Natural killer cell treated with Interleukin-12 subunit alpha and Interleukin-12 subunit beta and Interleukin-15 and Interleukin-18, amount 100 ng/mL, for 72 hours (primary cell): ENCODE results near the gene PHACTR4. TPM values are rescaled to one million over a fixed set of nuclear protein-coding genes. Genes with fewer than 3 reads are reported as not detected.
"Not testable (repeated sequence)": the region's sequence is repeated elsewhere in the genome, so short reads cannot be mapped to it uniquely, and the experiment has no call there.

Experiments used
- ATAC-seq, 2 donors: fragments of 150-1000 bp; cut with Tn5 transposase in 1 of 2; sonication (Bioruptor Pico), chemical (Tn5 transposase) in 1 of 2; 2 replicates each; pipeline ENCODE4 v1.10.0; 2021
- DNase-seq: peaks from one replicate; pipeline ENCODE4 v3.0.0; 2022; ENCODE audit warnings: low spot score
- H3K27ac Mint-ChIP-seq, 2 donors: 1 replicate in 1 of 2; 2 replicates in 1 of 2; pipeline ENCODE4 v1.8.0; 2022; ENCODE audit warnings: mixed read lengths in 2 of 2, mild to moderate bottlenecking in 1 of 2, moderate library complexity in 1 of 2
- H3K27me3 Mint-ChIP-seq, 2 donors: 1 replicate in 1 of 2; 2 replicates in 1 of 2; pipeline ENCODE4 v1.8.0; 2022; ENCODE audit warnings: mixed read lengths in 2 of 2
- H3K36me3 Mint-ChIP-seq: one replicate; pipeline ENCODE4 v1.8.0; 2022; ENCODE audit warnings: mixed read lengths
- H3K4me1 Mint-ChIP-seq, 2 donors: 1 replicate in 1 of 2; 2 replicates in 1 of 2; pipeline ENCODE4 v1.8.0; 2022; ENCODE audit warnings: low read depth in 2 of 2, mixed read lengths in 2 of 2, mild to moderate bottlenecking in 1 of 2
- H3K4me3 Mint-ChIP-seq: one replicate; pipeline ENCODE4 v1.8.0; 2022; ENCODE audit warnings: mixed read lengths
- H3K9me3 Mint-ChIP-seq: 2 replicates; pipeline ENCODE4 v1.8.0; 2022; ENCODE audit warnings: mixed read lengths
- total RNA-seq, 2 donors: library from RNA; stranded (reverse); gene quantifications; one replicate each; pipeline ENCODE4 v1.2.3, GENCODE V29; 2022

The PHACTR4 gene
- total RNA-seq, 2 donors from 2014 or later: 30.2 to 32.7 TPM

DNA sequence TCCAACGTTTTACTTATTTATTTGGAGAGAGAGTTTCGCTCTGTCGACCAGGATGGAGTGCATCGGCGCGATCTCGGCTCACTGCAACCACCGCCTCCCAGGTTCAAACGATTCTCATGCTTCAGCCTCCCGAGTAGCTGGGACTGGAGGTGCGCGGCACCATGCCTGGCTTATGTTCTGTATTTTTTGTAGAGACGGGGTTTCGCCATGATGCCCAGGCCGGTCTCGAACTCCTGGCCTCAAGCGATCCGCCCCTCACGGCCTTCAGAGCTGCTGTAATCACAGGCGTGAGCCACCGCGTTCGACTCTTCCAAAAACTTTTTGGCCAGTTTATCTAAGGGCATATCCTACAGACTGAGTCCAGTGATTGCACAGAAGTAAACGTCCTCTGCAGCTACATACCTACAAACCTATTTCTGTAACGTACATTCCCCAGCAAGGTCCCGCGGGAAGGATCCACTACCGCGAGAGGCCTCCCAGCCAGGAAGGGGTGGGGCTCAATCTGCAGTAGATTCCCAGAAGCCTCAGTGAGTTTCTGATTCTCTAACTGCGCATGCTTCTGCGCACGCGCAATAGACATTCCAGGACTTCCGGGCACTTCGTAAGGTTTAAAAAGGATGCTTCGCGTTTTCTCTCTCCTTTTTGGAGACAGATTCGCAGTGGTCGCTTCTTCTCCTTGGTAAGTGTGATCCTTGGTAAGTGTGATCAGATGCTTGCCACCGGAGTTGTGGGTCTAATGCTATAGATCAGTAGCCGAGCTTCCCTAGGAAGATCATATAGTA lies 136.1 kb downstream of the PHACTR4 start, which contains the start of gene RCC1:
TSS of gene RCC1 (plus strand) at position 638 of the 782 bp plus-strand sequence. CDS start 23,824 bp downstream, outside the sequence.
- H3K36me3 Mint-ChIP-seq: peaks cover 42% of the 10 kb centered on the region
- peak; percentile 97 for DNase-seq
- peak; percentile 93 for ATAC-seq
- peak within 1 kb of the TSS; percentile 94 to 97 for H3K27ac Mint-ChIP-seq
- H3K4me3 Mint-ChIP-seq: peak within 1 kb of the TSS; percentile 93
- no peaks in the 10 kb centered on the region for H3K9me3 Mint-ChIP-seq
- H3K4me1 Mint-ChIP-seq: peaks cover 38 to 44% of the 10 kb centered on the region in 2 donors
- no peaks in the 10 kb centered on the region for H3K27me3 Mint-ChIP-seq

DNA sequence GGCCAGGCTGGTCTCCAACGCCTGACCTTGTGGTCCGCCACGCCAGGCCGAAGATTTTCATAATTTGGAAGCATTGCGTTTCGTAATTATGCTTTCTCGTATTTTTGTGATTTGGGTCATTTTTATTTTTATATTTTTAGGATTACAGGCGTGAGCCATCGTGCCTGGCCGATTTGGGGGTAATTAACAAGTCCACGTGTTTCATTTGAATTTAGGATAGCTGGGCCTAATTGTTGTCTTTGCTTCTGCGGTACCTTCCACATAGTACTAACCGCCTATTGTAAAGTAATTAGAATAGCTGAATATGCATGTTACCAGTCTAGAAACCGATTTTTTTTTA lies 137.3 kb downstream of the PHACTR4 start:
- H3K27ac Mint-ChIP-seq: peak overlapping the region; percentile 94 to 97
- H3K4me3 Mint-ChIP-seq: peak overlapping the region; percentile 93
- H3K27me3 Mint-ChIP-seq: no peaks in the 10 kb centered on the region
- no peak for ATAC-seq
- H3K4me1 Mint-ChIP-seq: peaks cover 43 to 50% of the 10 kb centered on the region in 2 donors
- no peak for DNase-seq
- peaks cover 42% of the 10 kb centered on the region for H3K36me3 Mint-ChIP-seq
- no peaks in the 10 kb centered on the region for H3K9me3 Mint-ChIP-seq

DNA sequence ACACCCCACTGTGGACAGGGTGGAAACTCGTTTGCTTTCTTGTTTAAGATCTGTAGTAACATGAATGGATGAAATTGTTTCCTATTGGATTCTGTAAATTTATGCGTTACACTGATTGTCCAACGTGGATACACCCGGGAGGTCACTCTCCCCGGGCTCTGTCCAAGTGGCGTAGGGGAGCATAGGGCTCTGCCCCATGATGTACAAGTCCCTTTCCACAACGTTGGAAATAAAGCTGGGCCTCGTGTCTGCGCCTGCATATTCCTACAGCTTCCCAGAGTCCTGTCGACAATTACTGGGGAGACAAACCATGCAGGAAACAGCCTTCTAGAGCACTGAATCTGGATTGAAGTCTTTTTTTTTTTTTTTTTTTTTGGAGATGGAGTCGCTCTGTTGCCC lies 137.7 kb downstream of the PHACTR4 start:
- no peak for ATAC-seq
- no peak for DNase-seq
- no peaks in the 10 kb centered on the region for H3K9me3 Mint-ChIP-seq

DNA sequence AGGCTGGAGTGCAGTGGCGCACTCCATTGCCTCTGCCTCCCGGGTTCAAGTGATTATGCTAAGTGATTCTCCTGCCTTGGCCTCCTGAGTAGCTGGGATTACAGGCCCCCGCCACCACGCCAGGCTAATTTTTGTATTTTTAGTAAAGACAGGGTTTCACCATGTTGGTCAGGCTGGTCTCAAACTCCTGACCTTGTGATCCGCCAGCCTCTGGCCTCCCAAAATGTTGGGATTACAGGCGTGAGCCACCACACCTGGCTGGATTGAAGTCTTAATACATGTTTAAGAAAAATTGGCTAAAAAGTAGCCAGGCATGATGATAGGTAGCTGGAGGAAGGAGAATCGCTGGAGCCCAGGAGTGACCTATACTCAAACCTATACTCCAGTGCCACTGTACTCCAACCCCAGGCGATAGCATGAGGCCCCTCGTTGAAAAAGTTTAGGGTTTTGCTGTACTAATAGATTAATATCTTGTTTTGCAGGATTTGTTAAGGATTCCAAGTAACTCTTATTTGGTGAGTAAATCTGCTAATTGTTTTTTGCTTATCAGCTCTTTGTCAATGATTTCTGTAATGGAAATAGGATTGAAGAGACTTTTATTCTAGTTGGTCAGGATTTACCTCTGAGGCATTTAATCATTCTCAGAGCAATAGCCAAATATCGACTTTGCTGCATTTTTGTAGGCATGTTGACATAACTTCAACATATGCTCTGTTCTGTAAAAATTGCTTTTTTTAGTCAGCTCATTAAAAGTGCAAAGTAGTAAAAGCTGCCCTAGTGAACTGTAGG lies 138.3 kb downstream of the PHACTR4 start:
- Mint-ChIP-seq H3K4me3 (peak overlapping the region; percentile 93), H3K27me3 (no peaks in the 10 kb centered on the region), H3K27ac (peak overlapping the region; percentile 94 to 97), H3K4me1 (peaks cover 52 to 60% of the 10 kb centered on the region in 2 donors), H3K9me3 (no peaks in the 10 kb centered on the region), H3K36me3 (peaks cover 50% of the 10 kb centered on the region)
- ATAC-seq (no peak), DNase-seq (no peak)

More for the DNA sequence above, 137.7 kb downstream of the PHACTR4 start:
- Mint-ChIP-seq H3K36me3 (peaks cover 44% of the 10 kb centered on the region), H3K4me1 (peaks cover 47 to 54% of the 10 kb centered on the region in 2 donors), H3K27me3 (no peaks in the 10 kb centered on the region), H3K4me3 (peak overlapping the region; percentile 93), H3K27ac (peak overlapping the region; percentile 94 to 97)

DNA sequence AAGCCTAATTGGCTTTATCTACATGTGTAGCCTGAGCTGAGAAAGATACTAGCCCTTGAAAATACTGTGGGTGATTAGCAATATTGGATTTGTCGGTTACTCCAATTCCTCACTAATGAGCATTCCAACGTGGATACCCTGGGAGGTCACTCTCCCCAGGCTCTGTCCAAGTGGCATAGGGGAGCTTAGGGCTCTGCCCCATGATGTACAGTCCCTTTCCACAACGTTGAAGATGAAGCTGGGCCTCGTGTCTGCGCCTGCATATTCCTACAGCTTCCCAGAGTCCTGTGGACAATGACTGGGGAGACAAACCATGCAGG lies 138.9 kb downstream of the PHACTR4 start:
- Mint-ChIP-seq H3K4me1 (peaks cover 52 to 60% of the 10 kb centered on the region in 2 donors), H3K4me3 (peak overlapping the region; percentile 93), H3K27ac (peak overlapping the region; percentile 94 to 97), H3K27me3 (no peaks in the 10 kb centered on the region), H3K9me3 (no peaks in the 10 kb centered on the region), H3K36me3 (peaks cover 51% of the 10 kb centered on the region)
- DNase-seq (no peak), ATAC-seq (no peak)

DNA sequence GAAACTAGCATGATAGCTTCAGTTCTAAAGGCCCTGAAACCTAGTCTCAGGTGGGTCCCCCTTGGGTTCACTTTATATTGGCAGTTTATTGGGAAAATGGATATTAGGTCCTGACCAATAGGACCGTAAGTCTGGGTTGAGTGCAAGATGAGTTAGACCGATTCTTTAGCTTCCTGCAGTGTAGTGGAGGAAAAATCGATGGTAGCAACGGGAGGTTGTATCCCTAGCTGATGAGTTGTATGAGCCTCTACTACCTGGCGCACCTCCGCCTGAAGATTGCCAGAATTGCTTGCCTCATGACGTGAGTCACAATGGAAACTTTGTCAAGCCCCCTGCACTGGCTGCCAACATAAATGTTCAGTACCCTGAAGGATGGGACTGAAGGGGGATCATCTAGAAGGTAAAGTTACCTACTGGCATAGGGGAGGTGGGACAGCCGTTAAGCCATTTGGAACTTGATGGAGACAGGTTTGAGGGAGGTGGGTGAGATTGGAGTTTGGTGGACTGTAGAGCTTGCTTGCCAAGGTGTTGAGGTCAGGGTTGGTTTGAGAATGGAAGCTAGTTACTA lies 140.2 kb downstream of the PHACTR4 start:
- Mint-ChIP-seq H3K9me3 (no peaks in the 10 kb centered on the region), H3K4me3 (peak overlapping the region; percentile 93), H3K27me3 (no peaks in the 10 kb centered on the region), H3K27ac (peak overlapping the region; percentile 94 to 97), H3K4me1 (peaks cover 52 to 60% of the 10 kb centered on the region in 2 donors), H3K36me3 (peaks cover 51% of the 10 kb centered on the region)
- no peak for DNase-seq
- ATAC-seq: no peak

DNA sequence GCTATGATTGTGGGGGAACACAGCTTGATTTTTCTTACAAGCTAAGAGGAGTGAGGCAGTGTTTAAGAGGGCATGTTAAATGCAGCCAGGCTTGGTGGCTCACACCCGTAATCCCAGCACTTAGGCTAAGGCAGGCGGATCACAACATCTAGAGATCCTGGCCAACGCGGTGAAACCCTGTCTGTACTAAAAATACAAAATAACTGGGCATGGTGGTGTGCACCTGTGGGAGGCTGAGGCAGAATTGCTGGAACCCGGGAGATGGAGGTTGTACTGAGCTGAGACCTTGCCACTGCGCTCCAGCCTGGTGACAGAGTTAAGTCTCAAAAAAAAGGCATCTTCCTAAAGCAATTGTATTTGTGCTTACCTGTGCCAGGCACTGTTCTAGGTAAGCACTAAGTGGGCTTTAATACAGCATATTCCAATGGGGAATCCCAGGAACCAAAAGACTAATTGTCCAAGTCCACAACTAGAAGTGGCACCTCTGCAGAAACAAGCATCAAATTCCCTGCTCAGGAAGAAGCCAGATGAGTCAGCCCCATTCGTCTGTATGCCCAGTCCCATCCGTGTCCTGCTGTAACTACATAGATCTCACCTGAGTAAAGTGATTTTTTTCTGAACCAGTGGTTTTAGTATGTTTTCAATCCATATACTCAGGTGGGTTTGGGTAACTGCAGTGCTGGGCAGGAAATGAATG lies 140.9 kb downstream of the PHACTR4 start:
- no peaks in the 10 kb centered on the region for H3K27me3 Mint-ChIP-seq
- peaks cover 51 to 57% of the 10 kb centered on the region in 2 donors for H3K4me1 Mint-ChIP-seq
- no peak for DNase-seq
- ATAC-seq: peak in 1 of 2 donors; percentile 0
- peak overlapping the region; percentile 93 for H3K4me3 Mint-ChIP-seq
- H3K36me3 Mint-ChIP-seq: peaks cover 49% of the 10 kb centered on the region
- H3K27ac Mint-ChIP-seq: peak overlapping the region; percentile 94 to 97
- no peaks in the 10 kb centered on the region for H3K9me3 Mint-ChIP-seq

DNA sequence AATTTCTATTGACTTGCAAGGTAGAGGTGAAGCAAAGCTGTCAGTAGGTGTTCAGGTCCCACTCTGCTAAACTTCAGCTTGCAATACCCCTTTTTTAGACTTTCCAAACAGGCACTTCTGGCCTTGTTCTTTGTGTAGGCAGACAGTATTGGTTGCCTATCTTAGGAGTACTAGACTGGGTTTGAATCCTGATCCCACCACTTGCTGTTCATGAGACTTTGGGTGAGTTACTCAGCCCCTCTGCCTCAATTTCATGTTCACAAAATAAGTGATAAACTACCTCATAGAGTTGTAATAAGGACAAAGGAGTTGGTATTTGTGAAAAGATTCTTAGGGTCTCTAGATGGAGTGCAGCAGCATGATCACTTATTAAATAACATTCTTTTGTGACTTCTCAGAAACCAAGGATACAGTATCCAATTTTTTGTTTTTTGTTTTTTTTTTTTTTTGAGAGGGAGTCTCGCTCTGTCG lies 141.5 kb downstream of the PHACTR4 start:
- DNase-seq (no peak), ATAC-seq (peak in 1 of 2 donors; percentile 0)
- peaks cover 44% of the 10 kb centered on the region for H3K36me3 Mint-ChIP-seq
- H3K4me1 Mint-ChIP-seq: peaks cover 45 to 52% of the 10 kb centered on the region in 2 donors
- peak overlapping the region; percentile 93 for H3K4me3 Mint-ChIP-seq
- no peaks in the 10 kb centered on the region for H3K9me3 Mint-ChIP-seq
- H3K27ac Mint-ChIP-seq: peak overlapping the region; percentile 94 to 97
- H3K27me3 Mint-ChIP-seq: no peaks in the 10 kb centered on the region

DNA sequence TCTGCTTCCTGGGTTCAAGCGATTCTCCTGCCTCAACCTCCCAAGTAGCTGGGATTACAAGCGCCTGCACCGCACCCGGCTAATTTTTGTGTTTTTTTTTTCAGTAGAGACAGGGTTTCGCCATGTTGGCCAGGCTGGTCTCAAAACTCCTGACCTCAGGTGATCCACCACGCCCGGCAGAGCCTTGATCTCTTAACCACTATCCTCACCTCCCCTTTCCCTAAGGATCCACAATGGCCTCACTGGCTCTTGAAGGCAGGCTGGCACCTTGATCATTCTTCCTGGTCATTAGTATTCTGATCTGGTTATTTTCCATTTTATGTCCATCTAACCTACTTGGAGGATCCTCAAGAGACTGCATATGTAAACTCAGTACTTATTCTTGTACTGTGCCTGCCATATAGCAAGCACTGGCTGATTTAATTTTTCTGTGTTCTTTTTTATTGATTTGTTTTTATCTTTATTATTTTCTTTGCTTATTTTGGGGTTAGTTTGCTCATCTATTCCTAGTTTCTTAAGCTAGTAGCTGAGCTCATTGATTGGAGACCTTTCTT lies 142.6 kb downstream of the PHACTR4 start:
- H3K27me3 Mint-ChIP-seq: no peaks in the 10 kb centered on the region
- H3K9me3 Mint-ChIP-seq: no peaks in the 10 kb centered on the region
- no peak for ATAC-seq
- H3K27ac Mint-ChIP-seq: peak overlapping the region; percentile 94 to 97
- H3K36me3 Mint-ChIP-seq: peaks cover 37% of the 10 kb centered on the region
- H3K4me1 Mint-ChIP-seq: peaks cover 42 to 44% of the 10 kb centered on the region in 2 donors
- no peak for DNase-seq
- H3K4me3 Mint-ChIP-seq: peak overlapping the region; percentile 79

DNA sequence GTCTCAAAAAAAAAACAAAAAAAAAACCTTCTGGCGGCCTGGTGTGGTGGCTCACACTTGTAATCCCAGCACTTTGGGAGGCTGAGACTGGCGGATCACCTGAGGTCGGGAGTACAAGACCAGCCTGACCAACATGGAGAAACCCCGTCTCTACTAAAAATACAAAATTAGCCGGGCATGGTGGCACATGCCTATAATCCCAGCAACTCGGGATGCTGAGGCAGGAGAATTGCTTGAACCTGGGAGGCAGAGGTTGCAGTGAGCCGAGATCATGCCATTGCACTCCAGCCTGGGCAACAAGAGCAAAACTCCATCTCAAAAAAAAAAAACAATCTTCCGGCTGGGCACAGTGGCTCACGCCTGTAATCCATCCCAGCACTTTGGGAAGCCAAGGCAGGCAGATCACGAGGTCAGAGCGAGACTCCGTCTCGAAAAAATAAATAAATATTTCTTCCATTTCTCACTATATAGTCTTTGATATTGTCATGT lies 144.9 kb downstream of the PHACTR4 start:
- H3K27me3 Mint-ChIP-seq, ATAC-seq, H3K9me3 Mint-ChIP-seq, H3K4me3 Mint-ChIP-seq, DNase-seq: not testable (repeated sequence)
- Mint-ChIP-seq H3K36me3 (peaks cover 21% of the 10 kb centered on the region), H3K4me1 (peaks cover 42 to 43% of the 10 kb centered on the region in 2 donors), H3K27ac (peak overlapping the region; percentile 68 to 78)

DNA sequence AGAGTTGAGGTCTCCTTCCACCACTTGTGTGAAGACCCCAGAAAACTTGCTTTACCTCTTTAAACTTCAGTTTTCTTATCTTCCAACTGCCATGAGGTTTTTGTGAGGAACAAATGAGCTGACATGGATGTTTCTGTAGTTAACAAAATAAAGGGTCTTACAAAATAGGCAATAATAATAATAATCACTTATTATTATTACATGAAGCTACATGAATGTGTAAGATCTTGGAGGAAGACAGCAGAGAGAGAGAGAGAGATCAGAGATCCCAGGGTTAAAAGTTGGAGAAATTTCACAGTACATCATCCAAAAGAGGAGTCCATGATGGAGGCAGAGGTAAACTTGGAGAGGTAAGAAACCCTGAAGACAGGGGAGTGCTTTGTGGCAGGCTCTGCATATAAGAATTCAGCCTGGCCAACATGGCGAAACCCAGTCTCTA lies 147.0 kb downstream of the PHACTR4 start:
- no peak for ATAC-seq
- Mint-ChIP-seq H3K9me3 (no peaks in the 10 kb centered on the region), H3K27me3 (no peaks in the 10 kb centered on the region), H3K27ac (peak overlapping the region in 1 of 2 donors; percentile 81), H3K36me3 (peaks cover 9% of the 10 kb centered on the region), H3K4me3 (no peak overlapping the region), H3K4me1 (peaks cover 30 to 32% of the 10 kb centered on the region in 2 donors)
- DNase-seq: no peak

DNA sequence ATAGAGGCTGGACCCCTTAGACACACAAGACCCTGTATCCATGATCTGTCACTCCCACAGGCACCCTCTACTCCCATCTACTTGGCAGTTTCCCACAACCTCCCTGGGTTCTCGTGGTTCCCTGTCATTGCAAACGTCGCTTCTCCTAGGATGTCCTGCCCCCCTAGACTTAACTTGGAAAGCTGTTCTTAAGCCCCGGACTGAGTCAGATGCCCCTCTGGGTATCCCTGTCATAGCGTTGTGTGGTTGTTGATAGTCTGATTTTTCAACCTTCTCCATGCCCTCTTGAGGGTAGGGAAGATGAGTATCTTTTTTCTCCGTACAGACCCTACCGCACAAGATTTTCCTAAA lies 148.1 kb downstream of the PHACTR4 start:
- Mint-ChIP-seq H3K4me3 (peak overlapping the region; percentile 81), H3K4me1 (peaks cover 30% of the 10 kb centered on the region in 2 donors), H3K27ac (peak overlapping the region; percentile 81 to 83), H3K36me3 (peaks cover 10% of the 10 kb centered on the region), H3K9me3 (no peaks in the 10 kb centered on the region), H3K27me3 (no peaks in the 10 kb centered on the region)
- ATAC-seq (peak in 1 of 2 donors; percentile 7), DNase-seq (no peak)
